ENCODE data around the gene ADCK2. TPM values are rescaled to one million over a fixed set of nuclear protein-coding genes. Genes with fewer than 3 reads are reported as not detected.

Gene ADCK2
- total and polyA plus RNA-seq, 4 donors, result 10.4 to 27.0 (median 13.7) TPM

DNA sequence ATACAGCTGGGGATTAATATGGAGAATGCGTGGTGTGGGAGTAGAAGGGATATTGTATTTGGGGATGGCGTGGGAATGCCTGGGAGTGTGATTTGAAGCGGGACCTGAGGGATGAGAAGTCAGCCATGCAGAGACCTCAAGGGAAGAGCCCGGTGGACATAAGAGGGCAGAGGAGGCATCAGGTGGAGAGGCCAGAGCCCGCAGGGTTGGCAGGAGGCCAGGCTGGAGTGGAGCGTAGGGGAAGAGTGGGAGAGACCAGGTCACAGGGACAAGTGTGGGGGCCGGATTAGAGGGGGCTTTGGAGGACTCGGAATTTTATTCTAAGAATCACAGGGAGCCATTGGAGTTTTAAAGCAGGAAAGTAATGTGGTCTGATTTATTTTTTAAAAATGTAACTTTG is 25.7 kb downstream of the ADCK2 start:
- Histone ChIP-seq H3K9me3 (ENCODE audit: control insufficient read depth in 4 of 4, insufficient read depth in 3 of 4, low read length in 3 of 4) (no peaks in the 10 kb centered on the region), H3K27ac (ENCODE audit: low read depth in 1 of 2, low read length in 1 of 2) (no peak overlapping the region), H3K4me3 (no peak overlapping the region), H3K27me3 (ENCODE audit: control insufficient read depth in 3 of 3, insufficient read depth in 3 of 3, low read length in 2 of 3) (no peaks in the 10 kb centered on the region), H3K36me3 (ENCODE audit: control insufficient read depth in 4 of 4, insufficient read depth in 4 of 4, low read length in 4 of 4) (peaks cover 0 to 3% (median 1%) of the 10 kb centered on the region in 4 donors), H3K9ac (ENCODE audit: insufficient read depth in 1 of 2, low read length in 2 of 2) (no peak overlapping the region), H3K4me1 (ENCODE audit: control insufficient read depth in 5 of 5, insufficient read depth in 5 of 5, low read length in 5 of 5) (peaks cover 0 to 18% (median 9%) of the 10 kb centered on the region in 5 donors)
- 78 to 94% methylated on average over 8 of the region's 8 CpGs for WGBS, 2 donors
- TF ChIP-seq, protein P1, sequence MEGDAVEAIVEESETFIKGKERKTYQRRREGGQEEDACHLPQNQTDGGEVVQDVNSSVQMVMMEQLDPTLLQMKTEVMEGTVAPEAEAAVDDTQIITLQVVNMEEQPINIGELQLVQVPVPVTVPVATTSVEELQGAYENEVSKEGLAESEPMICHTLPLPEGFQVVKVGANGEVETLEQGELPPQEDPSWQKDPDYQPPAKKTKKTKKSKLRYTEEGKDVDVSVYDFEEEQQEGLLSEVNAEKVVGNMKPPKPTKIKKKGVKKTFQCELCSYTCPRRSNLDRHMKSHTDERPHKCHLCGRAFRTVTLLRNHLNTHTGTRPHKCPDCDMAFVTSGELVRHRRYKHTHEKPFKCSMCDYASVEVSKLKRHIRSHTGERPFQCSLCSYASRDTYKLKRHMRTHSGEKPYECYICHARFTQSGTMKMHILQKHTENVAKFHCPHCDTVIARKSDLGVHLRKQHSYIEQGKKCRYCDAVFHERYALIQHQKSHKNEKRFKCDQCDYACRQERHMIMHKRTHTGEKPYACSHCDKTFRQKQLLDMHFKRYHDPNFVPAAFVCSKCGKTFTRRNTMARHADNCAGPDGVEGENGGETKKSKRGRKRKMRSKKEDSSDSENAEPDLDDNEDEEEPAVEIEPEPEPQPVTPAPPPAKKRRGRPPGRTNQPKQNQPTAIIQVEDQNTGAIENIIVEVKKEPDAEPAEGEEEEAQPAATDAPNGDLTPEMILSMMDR (IDR thresholded peaks at IDR 0.05; ENCODE audit: control extremely low read depth, extremely low read depth), result no peak
- DNase-seq, result no peak
- ATAC-seq (ENCODE audit: insufficient read depth, low FRiP score), result no peak

DNA sequence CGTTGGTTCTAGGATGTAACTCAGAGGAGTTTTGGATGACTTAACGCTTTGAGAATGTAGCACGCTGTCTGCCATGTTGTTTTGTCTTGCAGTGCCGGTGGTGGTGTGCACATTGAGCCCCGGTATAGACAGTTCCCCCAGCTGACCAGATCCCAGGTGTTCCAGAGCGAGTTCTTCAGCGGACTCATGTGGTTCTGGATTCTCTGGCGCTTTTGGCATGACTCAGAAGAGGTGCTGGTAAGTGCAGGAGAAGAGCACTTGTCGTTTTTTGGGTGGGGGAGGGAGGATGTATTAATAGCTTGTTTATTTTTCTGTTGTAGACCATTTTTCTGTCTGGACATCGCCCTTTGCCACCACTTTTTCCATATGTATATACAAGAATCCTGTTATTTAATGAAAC is 30.0 kb downstream of the ADCK2 start:
- DNase-seq (no peak), ATAC-seq (ENCODE audit: insufficient read depth, low FRiP score) (peak; percentile 27)
- Histone ChIP-seq H3K4me1 (ENCODE audit: control insufficient read depth in 5 of 5, insufficient read depth in 5 of 5, low read length in 5 of 5) (peaks cover 0 to 7% (median 5%) of the 10 kb centered on the region in 5 donors), H3K4me3 (no peak overlapping the region), H3K9ac (ENCODE audit: insufficient read depth in 1 of 2, low read length in 2 of 2) (no peak overlapping the region), H3K27ac (ENCODE audit: low read depth in 1 of 2, low read length in 1 of 2) (no peak overlapping the region), H3K9me3 (ENCODE audit: control insufficient read depth in 4 of 4, insufficient read depth in 3 of 4, low read length in 3 of 4) (no peaks in the 10 kb centered on the region), H3K27me3 (ENCODE audit: control insufficient read depth in 3 of 3, insufficient read depth in 3 of 3, low read length in 2 of 3) (no peaks in the 10 kb centered on the region), H3K36me3 (ENCODE audit: control insufficient read depth in 4 of 4, insufficient read depth in 4 of 4, low read length in 4 of 4) (peaks cover 8 to 18% (median 12%) of the 10 kb centered on the region in 4 donors)
- TF ChIP-seq, protein P1 (IDR thresholded peaks at IDR 0.05; ENCODE audit: control extremely low read depth, extremely low read depth), result no peak
- WGBS, 2 donors, result 82 to 93% methylated on average over 10 of the region's 10 CpGs

DNA sequence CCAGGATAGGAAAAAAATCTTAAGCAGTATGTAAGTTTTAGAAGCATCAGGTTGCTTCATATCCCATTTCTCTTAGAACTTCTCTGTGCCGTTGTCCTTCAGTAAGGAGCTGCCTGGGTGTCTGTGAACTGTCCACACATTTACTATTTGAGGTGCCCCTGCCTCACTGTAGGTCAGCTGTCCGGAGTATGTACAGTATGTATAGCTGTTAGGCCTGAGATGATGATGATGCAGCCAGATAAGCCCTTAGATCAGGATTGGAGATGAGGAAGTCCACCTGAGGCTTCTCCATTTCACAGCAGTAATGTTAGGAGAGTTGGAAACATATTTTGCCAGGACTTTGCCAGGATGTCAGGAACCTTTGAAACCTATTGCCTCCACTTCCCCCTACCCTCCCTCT is 31.5 kb downstream of the ADCK2 start:
- WGBS, 2 donors, result 85 to 89% methylated on average over 2 of the region's 2 CpGs
- peaks cover 0 to 1% (median 0%) of the 10 kb centered on the region in 5 donors for H3K4me1 ChIP-seq (ENCODE audit: control insufficient read depth in 5 of 5, insufficient read depth in 5 of 5, low read length in 5 of 5)

More for the DNA sequence above, 31.5 kb downstream of the ADCK2 start:
- Histone ChIP-seq H3K4me3 (no peak overlapping the region), H3K36me3 (ENCODE audit: control insufficient read depth in 4 of 4, insufficient read depth in 4 of 4, low read length in 4 of 4) (peaks cover 7 to 18% (median 12%) of the 10 kb centered on the region in 4 donors), H3K9me3 (ENCODE audit: control insufficient read depth in 4 of 4, insufficient read depth in 3 of 4, low read length in 3 of 4) (no peaks in the 10 kb centered on the region), H3K9ac (ENCODE audit: insufficient read depth in 1 of 2, low read length in 2 of 2) (no peak overlapping the region), H3K27ac (ENCODE audit: low read depth in 1 of 2, low read length in 1 of 2) (no peak overlapping the region), H3K27me3 (ENCODE audit: control insufficient read depth in 3 of 3, insufficient read depth in 3 of 3, low read length in 2 of 3) (no peaks in the 10 kb centered on the region)
- no peak for ATAC-seq (ENCODE audit: insufficient read depth, low FRiP score)
- TF ChIP-seq, protein P1 (IDR thresholded peaks at IDR 0.05; ENCODE audit: control extremely low read depth, extremely low read depth), result no peak
- no peak for DNase-seq

Data from lung (tissue), 12 donors.